Panc1 (cell line): Measurements from ENCODE around the gene ITGBL1. TPM values are rescaled to one million over a fixed set of nuclear protein-coding genes. Genes with fewer than 3 reads are reported as not detected.

ENCODE experiments used
- ATAC-seq: fragments of 200-7000 bp; cut with Tn5 transposase; 2 replicates; pipeline ENCODE4 v1.9.1; 2020; ENCODE audit warnings: mild to moderate bottlenecking, moderate library complexity
- BruUV-seq: library from RNA; stranded (reverse); fragments of 400-500 nt; replicated peaks from 2 replicates; lab custom pipeline; 2021; lab: Mats Ljungman, UMichigan
- CTCF ChIA-PET: fragments of 300-600 bp; sonication (Branson Sonifier 250); formaldehyde crosslinking; loops from one replicate; lab custom pipeline; 2022; ENCODE audit warnings: antibody characterized with exemption; lab: Charles Lee
- POLR2A ChIA-PET: fragments of 300-600 bp; sonication (Branson Sonifier 250); formaldehyde crosslinking; loops from one replicate; lab custom pipeline; 2022; ENCODE audit warnings: antibody characterized with exemption; lab: Charles Lee
- DNase-seq: peaks from one replicate; pipeline ENCODE4 v3.0.0-alpha.2; 2010; ENCODE audit warnings: low read depth, low spot score
- H3K27ac ChIP-seq: 2 replicates; pipeline ENCODE4 v1.5.1; 2011; ENCODE audit warnings: mild to moderate bottlenecking, low read length, inconsistent platforms
- H3K27me3 ChIP-seq: fragments of 200-500 bp; sonication (Bioruptor generic); 2 replicates; pipeline ENCODE4 v1.6.0; 2014; ENCODE audit warnings: low read length, inconsistent platforms; ENCODE audit not compliant: control insufficient read depth, insufficient read depth
- H3K36me3 ChIP-seq: fragments of 200-500 bp; sonication (Bioruptor generic); 2 replicates; pipeline ENCODE4 v1.5.1; 2014; ENCODE audit warnings: inconsistent platforms, mild to moderate bottlenecking, low read length, moderate library complexity; ENCODE audit not compliant: control insufficient read depth, insufficient read depth
- H3K4me1 ChIP-seq: 2 replicates; pipeline ENCODE4 v1.5.1; 2011; ENCODE audit warnings: inconsistent platforms, mild to moderate bottlenecking, low read length, moderate library complexity; ENCODE audit not compliant: control insufficient read depth, insufficient read depth
- H3K4me3 ChIP-seq, 2 experiments: 2 replicates each; pipeline ENCODE4 v1.5.1; 2011 to 2012; ENCODE audit warnings: low read depth in 2 of 2, low read length in 2 of 2, mild to moderate bottlenecking in 2 of 2, inconsistent platforms in 1 of 2, moderate library complexity in 1 of 2
- H3K9me3 ChIP-seq: fragments of 200-500 bp; sonication (Bioruptor generic); 2 replicates; pipeline ENCODE4 v1.5.1; 2014; ENCODE audit warnings: low read depth, mild to moderate bottlenecking, inconsistent platforms, low read length, moderate library complexity; ENCODE audit not compliant: control insufficient read depth, insufficient read depth
- CTCF ChIP-seq: fragments of 450-650 bp; IDR thresholded peaks from 2 replicates; pipeline ENCODE4 v1.5.1; 2017; ENCODE audit warnings: mild to moderate bottlenecking
- POLR2AphosphoS5 ChIP-seq: IDR thresholded peaks from 2 replicates; pipeline ENCODE4 v1.6.1; 2012; ENCODE audit warnings: mild to moderate bottlenecking, low read depth, low read length, moderate library complexity
- REST ChIP-seq, 2 experiments: IDR thresholded peaks; 2 replicates each; pipeline ENCODE4 v1.6.1; 2011 to 2012; ENCODE audit warnings: low read depth in 2 of 2, control low read depth in 1 of 2, low read length in 1 of 2, mild to moderate bottlenecking in 1 of 2, moderate library complexity in 1 of 2; ENCODE audit not compliant: insufficient read depth in 1 of 2
- SIN3A ChIP-seq: IDR thresholded peaks from 2 replicates; pipeline ENCODE4 v1.6.1; 2012; ENCODE audit warnings: low read depth, mild to moderate bottlenecking, low read length, moderate library complexity, borderline replicate concordance; ENCODE audit not compliant: insufficient read depth
- TCF7L2 ChIP-seq: IDR thresholded peaks from 2 replicates; pipeline ENCODE4 v1.6.1; 2011; ENCODE audit warnings: mild to moderate bottlenecking, low read depth, low read length, inconsistent platforms
- in situ Hi-C: cut with HindIII; loops from 2 replicates; pipeline ENCODE4 v1.10.0; 2016; ENCODE audit warnings: low sequenced_read_pairs, low pct_unique_long_range_greater_than_20kb
- intact Hi-C: fragments of 100-400 bp; cut with micrococcal nuclease; formaldehyde crosslinking; loops from one replicate; pipeline ENCODE4 v1.10.0; 2022; ENCODE audit not compliant: unreplicated experiment
- total RNA-seq: library from RNA; stranded (reverse); gene quantifications from one replicate; pipeline ENCODE4 v1.2.1, GENCODE V29; 2021; ENCODE audit not compliant: unreplicated experiment

Gene ITGBL1
- total RNA-seq, 1 experiment from 2014 or later, result 14.3 TPM

- Histone ChIP-seq H3K27ac (no peak overlapping the region), H3K4me1 (no peaks in the 10 kb centered on the region), H3K27me3 (no peaks in the 10 kb centered on the region), H3K9me3 (no peaks in the 10 kb centered on the region), H3K36me3 (no peaks in the 10 kb centered on the region), H3K4me3 (no peak overlapping the region)
- ChIA-PET CTCF (no interaction called here), POLR2A (no interaction called here)
- DNase-seq (no peak), ATAC-seq (no peak)
- BruUV-seq, result no TSS peak
- intact Hi-C loops, result no loop called here
- TF ChIP-seq REST (IDR thresholded peaks at IDR 0.05; ENCODE audit: insufficient read depth in 1 of 2, low read depth in 2 of 2, low read length in 1 of 2), result no peak
- no peak for TF ChIP-seq TCF7L2
- in situ Hi-C loops, result no loop called here
Measured at GRCh38 chr13:101738336-101738735, 285.9 kb downstream of the ITGBL1 start.

GRCh38 chr13:101739382-101740178, 287.1 kb downstream of the ITGBL1 start:
- Histone ChIP-seq H3K36me3 (no peaks in the 10 kb centered on the region), H3K4me1 (no peaks in the 10 kb centered on the region), H3K4me3 (no peak overlapping the region), H3K27ac (no peak overlapping the region), H3K27me3 (no peaks in the 10 kb centered on the region), H3K9me3 (no peaks in the 10 kb centered on the region)
- ATAC-seq (no peak), DNase-seq (no peak)
- TF ChIP-seq REST (IDR thresholded peaks at IDR 0.05; ENCODE audit: insufficient read depth in 1 of 2, low read depth in 2 of 2, low read length in 1 of 2) (no peak), POLR2AphosphoS5 (no peak), SIN3A (no peak)
- in situ Hi-C loops, result no loop called here
- BruUV-seq, result no TSS peak
- ChIA-PET CTCF (no interaction called here), POLR2A (no interaction called here)
- intact Hi-C loops, result no loop called here

GRCh38 chr13:101746513-101746912, 294.0 kb downstream of the ITGBL1 start:
- in situ Hi-C loops (no loop called here), intact Hi-C loops (no loop called here)
- H3K4me3 ChIP-seq, result no peak overlapping the region
- ChIA-PET CTCF (no interaction called here), POLR2A (no interaction called here)
- BruUV-seq, result no TSS peak
- no peak overlapping the region for H3K27ac ChIP-seq
- DNase-seq (no peak), ATAC-seq (no peak)
- H3K9me3 ChIP-seq, result no peaks in the 10 kb centered on the region
- no peaks in the 10 kb centered on the region for H3K27me3 ChIP-seq
- TF ChIP-seq POLR2AphosphoS5 (no peak), TCF7L2 (no peak), CTCF (no peak), SIN3A (no peak), REST (IDR thresholded peaks at IDR 0.05; ENCODE audit: insufficient read depth in 1 of 2, low read depth in 2 of 2, low read length in 1 of 2) (no peak)
- H3K4me1 ChIP-seq, result no peaks in the 10 kb centered on the region; the same call in none of the 2 replicates
- H3K36me3 ChIP-seq, result no peaks in the 10 kb centered on the region
